SU-DHL-6 (cell line): ENCODE data around the gene SLC5A6.

Experiments used
- H2AFZ ChIP-seq: fragments of 200-600 bp; sonication (generic); 2 replicates; pipeline ENCODE4 v1.6.1; 2014; ENCODE audit warnings: low read depth, mild to moderate bottlenecking, moderate library complexity, mixed read lengths, antibody characterized with exemption, low read length; ENCODE audit not compliant: severe bottlenecking
- H3F3A ChIP-seq: fragments of 200-600 bp; shearing (Covaris generic); 2 replicates; pipeline ENCODE4 v1.6.0; 2016; ENCODE audit warnings: antibody characterized with exemption, mild to moderate bottlenecking; ENCODE audit not compliant: insufficient read depth
- H3K27ac ChIP-seq: fragments of 200-600 bp; sonication (generic); 2 replicates; pipeline ENCODE4 v1.5.1; 2016; ENCODE audit warnings: low read depth, mild to moderate bottlenecking, low read length, moderate library complexity, mixed read lengths
- H3K27me3 ChIP-seq: fragments of 200-600 bp; sonication (generic), shearing (Covaris generic); 2 replicates; pipeline ENCODE4 v1.6.0; 2014; ENCODE audit warnings: mild to moderate bottlenecking, low read length
- H3K36me3 ChIP-seq: fragments of 200-600 bp; sonication (generic); 2 replicates; pipeline ENCODE4 v1.6.1; 2014; ENCODE audit warnings: mild to moderate bottlenecking, low read length, mixed read lengths
- H3K4me2 ChIP-seq: fragments of 300-600, 200-600 bp; shearing (Covaris generic), sonication (generic); 2 replicates; pipeline ENCODE4 v1.6.0; 2014; ENCODE audit warnings: low read length, low read depth, mild to moderate bottlenecking; ENCODE audit not compliant: poor library complexity, severe bottlenecking
- H3K4me3 ChIP-seq: fragments of 200-600 bp; sonication (generic); 2 replicates; pipeline ENCODE4 v1.5.1; 2014; ENCODE audit warnings: antibody characterized with exemption, low read length, mild to moderate bottlenecking, mixed read lengths; ENCODE audit not compliant: insufficient read depth, poor library complexity, severe bottlenecking
- H3K79me2 ChIP-seq: fragments of 200-600 bp; sonication (generic); 2 replicates; pipeline ENCODE4 v1.6.1; 2014; ENCODE audit warnings: mild to moderate bottlenecking, low read length, moderate library complexity; ENCODE audit not compliant: insufficient read depth
- H3K9ac ChIP-seq: fragments of 200-600 bp; sonication (generic); 2 replicates; pipeline ENCODE4 v1.7.0; 2014; ENCODE audit warnings: mild to moderate bottlenecking, low read length
- H3K9me2 ChIP-seq: fragments of 200-600 bp; sonication (generic); replicated peaks from 2 replicates; pipeline ENCODE4 v1.6.1; 2014; ENCODE audit warnings: low read length; ENCODE audit not compliant: insufficient read depth
- H3K9me3 ChIP-seq: fragments of 200-600 bp; sonication (generic); 2 replicates; pipeline ENCODE4 v1.6.1; 2014; ENCODE audit warnings: low read length, mixed read lengths; ENCODE audit not compliant: insufficient read depth
- H4K20me1 ChIP-seq: fragments of 200-600 bp; sonication (generic); 2 replicates; pipeline ENCODE4 v1.6.1; 2014; ENCODE audit warnings: low read depth, mild to moderate bottlenecking, antibody characterized with exemption, low read length, moderate library complexity, mixed read lengths
- CTCF ChIP-seq: fragments of 200-600 bp; sonication (generic); IDR thresholded peaks from one replicate; pipeline ENCODE4 v1.5.1; 2017; ENCODE audit warnings: antibody characterized with exemption, mild to moderate bottlenecking, low read length, moderate library complexity; ENCODE audit not compliant: insufficient read depth, poor library complexity, severe bottlenecking
- EZH2phosphoT487 ChIP-seq: fragments of 200-600 bp; sonication (generic), shearing (Covaris generic); conservative IDR thresholded peaks from 2 replicates; pipeline ENCODE4 v1.6.1; 2018; ENCODE audit warnings: mild to moderate bottlenecking, antibody characterized with exemption, low read length, moderate library complexity, mixed read lengths

SLC5A6 gene

GRCh38 chr2:27211943-27212625, at the start of gene SLC5A6, which contains the start of gene ATRAID:
Gene SLC5A6, minus strand, starts transcription at chr2:27212268. Its CDS starts 4,618 bp downstream, at chr2:27207650.
Gene ATRAID, plus strand, starts transcription at chr2:27212041. Its CDS starts 328 bp downstream, at chr2:27212369.
- Histone ChIP-seq H3F3A (peaks cover 16% of the 10 kb centered on the region; the same call in 1 of the 2 replicates), H3K27me3 (no peaks in the 10 kb centered on the region), H3K27ac (peak within 1 kb of the TSS; percentile 83), H2AFZ (peak within 1 kb of the TSS; percentile 55), H3K36me3 (peaks cover 3% of the 10 kb centered on the region; the same call in 1 of the 2 replicates), H4K20me1 (no peaks in the 10 kb centered on the region), H3K79me2 (peaks cover 6% of the 10 kb centered on the region; the same call in 1 of the 2 replicates), H3K9me3 (no peaks in the 10 kb centered on the region), H3K9me2 (no peaks in the 10 kb centered on the region), H3K9ac (peak within 1 kb of the TSS; percentile 88), H3K4me2 (peak within 1 kb of the TSS; percentile 83), H3K4me3 (peak within 1 kb of the TSS; percentile 71)
- TF ChIP-seq CTCF (no peak), EZH2phosphoT487 (no peak)

GRCh38 chr2:27261241-27261925, 49.3 kb upstream of the SLC5A6 start:
- TF ChIP-seq EZH2phosphoT487: no peak
- no peak for TF ChIP-seq CTCF
- Histone ChIP-seq H4K20me1 (no peaks in the 10 kb centered on the region), H3F3A (no peaks in the 10 kb centered on the region), H3K79me2 (no peaks in the 10 kb centered on the region), H3K9ac (no peak overlapping the region), H3K27me3 (no peaks in the 10 kb centered on the region), H3K4me2 (no peak overlapping the region), H3K27ac (no peak overlapping the region), H2AFZ (no peak overlapping the region), H3K9me3 (no peaks in the 10 kb centered on the region), H3K36me3 (no peaks in the 10 kb centered on the region), H3K4me3 (no peak overlapping the region), H3K9me2 (no peaks in the 10 kb centered on the region)

GRCh38 chr2:27258051-27258450, 46.0 kb upstream of the SLC5A6 start:
- no peaks in the 10 kb centered on the region for H3K9me2 ChIP-seq
- no peaks in the 10 kb centered on the region for H3K27me3 ChIP-seq
- no peaks in the 10 kb centered on the region for H3F3A ChIP-seq
- H3K36me3 ChIP-seq: no peaks in the 10 kb centered on the region
- H3K4me2 ChIP-seq: no peak overlapping the region
- no peaks in the 10 kb centered on the region for H4K20me1 ChIP-seq
- H3K4me3 ChIP-seq: no peak overlapping the region
- no peak overlapping the region for H3K27ac ChIP-seq
- H2AFZ ChIP-seq: no peak overlapping the region
- H3K79me2 ChIP-seq: no peaks in the 10 kb centered on the region
- TF ChIP-seq CTCF: no peak
- TF ChIP-seq EZH2phosphoT487: no peak
- no peaks in the 10 kb centered on the region for H3K9me3 ChIP-seq
- no peak overlapping the region for H3K9ac ChIP-seq
